DND-41 (cell line): ENCODE data around the gene HSBP1.

Experiments used
- ATAC-seq: fragments of 200-7000 bp; cut with Tn5 transposase; 3 replicates; pipeline ENCODE4 v1.9.1; 2021; ENCODE audit warnings: low read depth; ENCODE audit not compliant: insufficient read depth
- DNase-seq: peaks from one replicate; pipeline ENCODE4 v3.0.0-alpha.2; 2020
- H2AFZ ChIP-seq: 2 replicates; pipeline ENCODE4 v1.6.0; 2012; ENCODE audit warnings: low read depth, low read length
- H3K27ac ChIP-seq: 2 replicates; pipeline ENCODE4 v1.5.1; 2012; ENCODE audit warnings: low read length, inconsistent platforms
- H3K27me3 ChIP-seq: fragments of 200-600 bp; sonication (generic); 2 replicates; pipeline ENCODE4 v1.6.0; 2012; ENCODE audit warnings: low read length, mild to moderate bottlenecking, inconsistent platforms; ENCODE audit not compliant: insufficient read depth, poor library complexity
- H3K36me3 ChIP-seq: 2 replicates; pipeline ENCODE4 v1.5.1; 2012; ENCODE audit warnings: low read length, inconsistent platforms; ENCODE audit not compliant: insufficient read depth
- H3K4me1 ChIP-seq: 2 replicates; pipeline ENCODE4 v1.5.1; 2012; ENCODE audit warnings: mild to moderate bottlenecking, low read length; ENCODE audit not compliant: insufficient read depth
- H3K4me2 ChIP-seq: 2 replicates; pipeline ENCODE4 v1.6.0; 2012; ENCODE audit warnings: mild to moderate bottlenecking, moderate library complexity, low read length, inconsistent platforms; ENCODE audit not compliant: insufficient read depth
- H3K4me3 ChIP-seq, 2 experiments: fragments of 200-600 bp in 1 of 2; shearing (Covaris generic) in 1 of 2; 2 replicates each; pipeline ENCODE4 v1.5.1; 2012 to 2016; ENCODE audit warnings: inconsistent platforms in 2 of 2, low read length in 2 of 2, mild to moderate bottlenecking in 2 of 2, low read depth in 1 of 2, moderate library complexity in 1 of 2
- H3K79me2 ChIP-seq: 2 replicates; pipeline ENCODE4 v1.6.0; 2012; ENCODE audit warnings: low read length, inconsistent platforms; ENCODE audit not compliant: insufficient read depth
- H3K9ac ChIP-seq: 2 replicates; pipeline ENCODE4 v1.6.0; 2012; ENCODE audit warnings: low read depth, mild to moderate bottlenecking, inconsistent platforms, low read length, moderate library complexity
- H3K9me3 ChIP-seq: 2 replicates; pipeline ENCODE4 v1.5.1; 2012; ENCODE audit warnings: low read length, moderate library complexity, mild to moderate bottlenecking, inconsistent platforms; ENCODE audit not compliant: insufficient read depth, severe bottlenecking
- H4K20me1 ChIP-seq: 2 replicates; pipeline ENCODE4 v1.6.0; 2012; ENCODE audit warnings: low read length; ENCODE audit not compliant: insufficient read depth
- EZH2 ChIP-seq: IDR thresholded peaks from 3 replicates; pipeline ENCODE4 v1.6.1; 2012; ENCODE audit warnings: borderline replicate concordance, low read depth, mild to moderate bottlenecking, moderate library complexity, low read length, inconsistent platforms; ENCODE audit not compliant: severe bottlenecking
- TF ChIP-seq, protein P1 (sequence below): IDR thresholded peaks from 2 replicates; pipeline ENCODE4 v1.5.1; 2012; ENCODE audit warnings: borderline replicate concordance, low read length, moderate library complexity, mild to moderate bottlenecking; ENCODE audit not compliant: poor library complexity, severe bottlenecking; ENCODE audit errors: extremely low read depth

Gene HSBP1

DNA sequence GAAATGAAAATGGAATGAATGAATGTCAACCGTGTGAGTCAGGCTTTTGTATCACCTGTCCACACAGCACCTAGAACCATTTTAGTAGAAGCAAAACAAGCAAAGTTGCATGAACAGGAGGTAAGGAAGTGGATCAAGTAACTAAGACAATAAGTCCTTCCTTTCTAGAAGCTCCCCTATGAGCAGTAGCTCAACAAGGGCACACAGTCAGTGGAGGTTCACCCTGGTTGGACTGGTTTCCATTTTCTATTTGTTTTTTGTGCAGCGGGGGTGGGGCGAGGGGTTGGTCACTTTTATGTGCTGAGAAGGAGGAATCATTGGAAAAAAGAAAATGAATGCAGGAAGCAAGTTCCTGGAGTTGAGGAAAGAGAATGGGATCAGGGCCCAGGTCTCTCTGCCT is 4.0 kb upstream of the HSBP1 start:
- no peak overlapping the region for H3K9ac ChIP-seq
- peaks cover 4% of the 10 kb centered on the region for H4K20me1 ChIP-seq
- no peak overlapping the region for H3K4me3 ChIP-seq
- no peak for ATAC-seq
- peaks cover 3% of the 10 kb centered on the region for H3K27me3 ChIP-seq
- no peak overlapping the region for H3K27ac ChIP-seq
- no peak overlapping the region for H2AFZ ChIP-seq
- H3K4me2 ChIP-seq: no peak overlapping the region
- peaks cover 1% of the 10 kb centered on the region; the same call in 1 of the 2 replicates for H3K36me3 ChIP-seq
- H3K4me1 ChIP-seq: peaks cover 11% of the 10 kb centered on the region
- no peaks in the 10 kb centered on the region for H3K9me3 ChIP-seq
- no peak for DNase-seq
- H3K79me2 ChIP-seq: peaks cover 10% of the 10 kb centered on the region
- TF ChIP-seq EZH2: no peak
- TF ChIP-seq, protein P1, sequence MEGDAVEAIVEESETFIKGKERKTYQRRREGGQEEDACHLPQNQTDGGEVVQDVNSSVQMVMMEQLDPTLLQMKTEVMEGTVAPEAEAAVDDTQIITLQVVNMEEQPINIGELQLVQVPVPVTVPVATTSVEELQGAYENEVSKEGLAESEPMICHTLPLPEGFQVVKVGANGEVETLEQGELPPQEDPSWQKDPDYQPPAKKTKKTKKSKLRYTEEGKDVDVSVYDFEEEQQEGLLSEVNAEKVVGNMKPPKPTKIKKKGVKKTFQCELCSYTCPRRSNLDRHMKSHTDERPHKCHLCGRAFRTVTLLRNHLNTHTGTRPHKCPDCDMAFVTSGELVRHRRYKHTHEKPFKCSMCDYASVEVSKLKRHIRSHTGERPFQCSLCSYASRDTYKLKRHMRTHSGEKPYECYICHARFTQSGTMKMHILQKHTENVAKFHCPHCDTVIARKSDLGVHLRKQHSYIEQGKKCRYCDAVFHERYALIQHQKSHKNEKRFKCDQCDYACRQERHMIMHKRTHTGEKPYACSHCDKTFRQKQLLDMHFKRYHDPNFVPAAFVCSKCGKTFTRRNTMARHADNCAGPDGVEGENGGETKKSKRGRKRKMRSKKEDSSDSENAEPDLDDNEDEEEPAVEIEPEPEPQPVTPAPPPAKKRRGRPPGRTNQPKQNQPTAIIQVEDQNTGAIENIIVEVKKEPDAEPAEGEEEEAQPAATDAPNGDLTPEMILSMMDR: no peak

DNA sequence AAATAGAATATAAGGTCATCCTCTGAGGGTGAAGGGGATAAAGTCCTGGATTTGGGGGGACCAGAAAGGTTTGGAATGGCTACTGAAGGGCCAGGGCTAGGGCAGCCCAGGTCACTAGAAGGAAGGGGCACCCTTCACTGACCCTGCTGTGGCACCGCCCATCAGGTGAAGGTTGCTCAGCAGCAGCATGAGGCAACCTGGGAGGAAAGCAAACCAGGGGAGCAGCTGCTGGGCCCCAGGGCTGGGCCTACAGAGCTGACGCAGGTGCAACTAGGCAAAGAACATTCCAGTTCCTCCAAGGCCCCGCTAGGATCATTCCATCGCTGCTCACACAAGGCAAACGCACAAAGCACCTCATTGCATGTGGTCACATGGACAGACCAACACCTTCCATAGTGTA is 3.4 kb upstream of the HSBP1 start:
- Histone ChIP-seq H3K9me3 (no peaks in the 10 kb centered on the region), H3K27me3 (peaks cover 3% of the 10 kb centered on the region), H2AFZ (no peak overlapping the region), H4K20me1 (peaks cover 7% of the 10 kb centered on the region), H3K79me2 (peaks cover 16% of the 10 kb centered on the region), H3K36me3 (peaks cover 4% of the 10 kb centered on the region), H3K27ac (no peak overlapping the region), H3K4me3 (no peak overlapping the region), H3K4me1 (peaks cover 16% of the 10 kb centered on the region), H3K4me2 (no peak overlapping the region), H3K9ac (no peak overlapping the region)
- no peak for TF ChIP-seq EZH2
- TF ChIP-seq, protein P1: no peak
- ATAC-seq (no peak), DNase-seq (no peak)

DNA sequence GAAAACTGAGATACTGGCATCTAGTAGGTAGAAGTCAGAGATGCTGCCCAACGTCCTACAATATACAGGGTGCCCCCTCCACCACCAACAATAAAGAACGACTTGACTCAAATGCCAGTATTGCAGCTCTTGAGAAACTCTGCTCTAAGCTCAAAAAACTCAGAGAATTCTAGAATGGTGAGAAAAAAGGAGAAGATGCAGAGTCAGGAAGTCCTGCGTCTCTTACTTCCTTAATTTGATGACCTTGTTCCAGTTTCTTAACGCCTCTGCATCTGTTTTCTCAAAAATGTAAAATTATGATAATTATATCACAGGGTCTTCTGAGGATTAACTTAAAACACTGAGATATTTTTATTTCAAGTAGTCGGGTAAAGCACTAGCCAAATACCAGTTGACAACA is 1.7 kb upstream of the HSBP1 start:
- peaks cover 29% of the 10 kb centered on the region for H3K79me2 ChIP-seq
- H3K9ac ChIP-seq: no peak overlapping the region
- H3K4me1 ChIP-seq: peaks cover 31% of the 10 kb centered on the region
- no peak overlapping the region for H3K4me3 ChIP-seq
- no peak overlapping the region for H3K4me2 ChIP-seq
- H2AFZ ChIP-seq: peak overlapping the region; percentile 28; the same call in 1 of the 2 replicates
- peaks cover 21% of the 10 kb centered on the region for H3K36me3 ChIP-seq
- TF ChIP-seq, protein P1: no peak
- no peak for TF ChIP-seq EZH2
- peaks cover 3% of the 10 kb centered on the region for H3K27me3 ChIP-seq
- no peaks in the 10 kb centered on the region for H3K9me3 ChIP-seq
- ATAC-seq (no peak), DNase-seq (no peak)
- H4K20me1 ChIP-seq: peaks cover 15% of the 10 kb centered on the region
- H3K27ac ChIP-seq: no peak overlapping the region

DNA sequence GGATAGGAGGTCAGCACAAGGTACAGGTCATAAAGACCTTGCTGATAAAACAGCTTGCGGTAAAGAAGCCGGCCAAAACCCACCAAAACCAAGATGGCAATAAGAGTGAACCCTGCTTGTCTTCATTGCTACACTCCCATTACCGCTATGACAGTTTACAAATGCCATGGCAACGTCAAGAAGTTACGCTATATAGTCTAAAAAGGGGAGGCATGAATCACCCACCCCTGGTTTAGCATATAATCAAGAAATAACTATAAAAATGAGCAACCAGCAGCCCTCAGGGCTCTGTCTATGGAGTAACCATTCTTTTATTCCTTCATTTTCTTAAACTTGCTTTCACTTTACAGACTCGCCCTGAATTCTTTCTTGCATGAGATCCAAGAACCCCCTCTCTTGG is 1.0 kb upstream of the HSBP1 start:
- H3K4me2 ChIP-seq: no peak overlapping the region
- DNase-seq (no peak), ATAC-seq (no peak)
- peaks cover 28% of the 10 kb centered on the region for H3K36me3 ChIP-seq
- H3K79me2 ChIP-seq: peaks cover 29% of the 10 kb centered on the region
- H3K4me3 ChIP-seq: no peak overlapping the region
- no peaks in the 10 kb centered on the region for H3K9me3 ChIP-seq
- TF ChIP-seq, protein P1: no peak
- no peak for TF ChIP-seq EZH2
- peak overlapping the region; percentile 85 for H2AFZ ChIP-seq
- H3K4me1 ChIP-seq: peaks cover 31% of the 10 kb centered on the region
- H3K27ac ChIP-seq: no peak overlapping the region
- no peak overlapping the region for H3K9ac ChIP-seq
- peaks cover 15% of the 10 kb centered on the region for H4K20me1 ChIP-seq
- peaks cover 3% of the 10 kb centered on the region for H3K27me3 ChIP-seq
